Tibial artery (tissue), 4 donors: ENCODE data around the gene TMEM129.

Source experiments
- DNase-seq, 2 donors: peaks; one replicate each; pipeline ENCODE4 v3.0.0-alpha.2; 2019
- H3K27ac ChIP-seq, 2 donors: fragments of 200-600 bp; sonication (generic) in 1 of 2; 1 replicate in 1 of 2; 2 replicates in 1 of 2; pipeline ENCODE4 v1.5.1; 2018 to 2019; ENCODE audit warnings: mild to moderate bottlenecking in 1 of 2
- H3K27me3 ChIP-seq, 2 donors: fragments of 200-600 bp; sonication (generic) in 1 of 2; one replicate each; pipeline versions ENCODE4 v1.5.1 to v1.6.0; 2016 to 2019
- H3K36me3 ChIP-seq, 3 donors: fragments of 200-600 bp; sonication (generic) in 2 of 3; one replicate each; pipeline ENCODE4 v1.5.1; 2016 to 2019; ENCODE audit warnings: mild to moderate bottlenecking in 2 of 3
- H3K4me1 ChIP-seq, 4 donors: fragments of 200-600 bp; sonication (generic) in 2 of 4; 1 replicate in 3 of 4; 2 replicates in 1 of 4; pipeline ENCODE4 v1.5.1; 2016 to 2019
- H3K4me3 ChIP-seq, 2 donors: fragments of 200-600 bp; sonication (generic) in 1 of 2; 1 replicate in 1 of 2; 2 replicates in 1 of 2; pipeline ENCODE4 v1.5.1; 2018 to 2019; ENCODE audit warnings: mild to moderate bottlenecking in 2 of 2
- H3K9me3 ChIP-seq, 3 donors: fragments of 200-600 bp; sonication (generic) in 1 of 3; one replicate each; pipeline ENCODE4 v1.5.1; 2016 to 2019
- CTCF ChIP-seq, 2 experiments: fragments of 200-600 bp in 1 of 2; fragments of 450-650 bp in 1 of 2; IDR thresholded peaks; one replicate each; pipeline ENCODE4 v1.5.1; 2017 to 2019; ENCODE audit warnings: antibody characterized with exemption in 2 of 2, mild to moderate bottlenecking in 1 of 2, moderate library complexity in 1 of 2
- intact Hi-C: fragments of 100-400 bp; cut with DNase I; formaldehyde crosslinking; loops from one replicate; pipeline ENCODE4 v1.15.0; 2023; ENCODE audit warnings: low total_unique reads

The TMEM129 gene

GRCh38 chr4:1752284-1753041 is 31.3 kb upstream of the TMEM129 start:
- Histone ChIP-seq H3K36me3 (no peaks in the 10 kb centered on the region), H3K9me3 (no peaks in the 10 kb centered on the region), H3K4me1 (peaks cover 0 to 13% (median 0%) of the 10 kb centered on the region in 4 donors), H3K27ac (no peak overlapping the region), H3K27me3 (peaks cover 0 to 51% of the 10 kb centered on the region in 2 donors), H3K4me3 (no peak overlapping the region)
- TF ChIP-seq CTCF (IDR thresholded peaks at IDR 0.05), result no peak
- intact Hi-C loops, result no loop called here
- no peak for DNase-seq

GRCh38 chr4:1751919-1752283 is 30.8 kb upstream of the TMEM129 start:
- no peaks in the 10 kb centered on the region for H3K36me3 ChIP-seq
- TF ChIP-seq CTCF (IDR thresholded peaks at IDR 0.05), result no peak
- no peak overlapping the region for H3K27ac ChIP-seq
- H3K4me3 ChIP-seq, result no peak overlapping the region
- peaks cover 0 to 53% of the 10 kb centered on the region in 2 donors for H3K27me3 ChIP-seq
- intact Hi-C loops, result no loop called here
- DNase-seq, result no peak
- no peaks in the 10 kb centered on the region for H3K9me3 ChIP-seq
- peaks cover 0 to 13% (median 0%) of the 10 kb centered on the region in 4 donors for H3K4me1 ChIP-seq

- Histone ChIP-seq H3K4me1 (peaks cover 0 to 14% (median 0%) of the 10 kb centered on the region in 4 donors), H3K4me3 (no peak overlapping the region), H3K27me3 (peaks cover 0 to 58% of the 10 kb centered on the region in 2 donors), H3K36me3 (no peaks in the 10 kb centered on the region), H3K9me3 (no peaks in the 10 kb centered on the region), H3K27ac (no peak overlapping the region)
- DNase-seq, result no peak
- TF ChIP-seq CTCF (IDR thresholded peaks at IDR 0.05), result no peak
- intact Hi-C loops, result no loop called here
Measured at GRCh38 chr4:1751155-1751918, 30.2 kb upstream of the TMEM129 start.

- TF ChIP-seq CTCF (IDR thresholded peaks at IDR 0.05), result no peak
- Histone ChIP-seq H3K27ac (no peak overlapping the region), H3K4me3 (no peak overlapping the region), H3K4me1 (peaks cover 0 to 16% (median 0%) of the 10 kb centered on the region in 4 donors), H3K36me3 (no peaks in the 10 kb centered on the region), H3K9me3 (no peaks in the 10 kb centered on the region), H3K27me3 (peaks cover 0 to 59% of the 10 kb centered on the region in 2 donors)
- DNase-seq, result no peak
- intact Hi-C loops, result no loop called here
Measured at GRCh38 chr4:1750381-1751154, 29.4 kb upstream of the TMEM129 start.

GRCh38 chr4:1749826-1750225 is 28.7 kb upstream of the TMEM129 start:
- peaks cover 0 to 16% (median 0%) of the 10 kb centered on the region in 4 donors for H3K4me1 ChIP-seq
- DNase-seq, result no peak
- no peak overlapping the region for H3K4me3 ChIP-seq
- H3K27me3 ChIP-seq, result peaks cover 0 to 59% of the 10 kb centered on the region in 2 donors
- H3K36me3 ChIP-seq, result no peaks in the 10 kb centered on the region
- H3K9me3 ChIP-seq, result no peaks in the 10 kb centered on the region
- no peak overlapping the region for H3K27ac ChIP-seq
- intact Hi-C loops, result loop anchor here (5.0 kb wide), 1 partner anchor 147 kb away; no protein-coding TSS in a partner anchor
- TF ChIP-seq CTCF (IDR thresholded peaks at IDR 0.05), result no peak
